ENCODE data around the gene YTHDF1.
A peak's percentile ranks its signal among the peaks of the same experiment; 100 is the strongest.
"Not testable (repeated sequence)": the region's sequence is repeated elsewhere in the genome, so short reads cannot be mapped to it uniquely, and the experiment has no call there.

Gene YTHDF1

DNA sequence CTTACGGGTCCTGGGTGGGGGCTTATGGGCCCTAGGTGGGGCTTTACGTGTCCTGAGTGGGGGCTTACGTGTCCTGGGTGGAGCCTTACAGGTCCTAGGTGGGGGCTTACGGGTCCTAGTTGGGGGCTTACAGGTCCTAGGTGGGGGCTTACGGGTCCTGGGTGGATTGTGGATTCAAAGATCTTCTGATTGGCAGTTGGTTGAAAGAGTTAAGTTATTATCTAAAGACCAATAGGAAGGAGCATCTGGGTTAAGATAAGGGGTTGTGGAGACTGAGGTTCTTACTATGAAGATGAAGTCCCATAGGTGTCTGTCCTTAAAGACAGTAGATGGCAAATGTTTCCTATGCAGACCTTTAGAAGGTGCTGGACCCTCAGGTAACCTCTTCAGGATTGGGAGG, 11.3 kb upstream of the YTHDF1 start:
- no peaks in the 10 kb centered on the region for H3K4me1 Mint-ChIP-seq
- CTCF ChIA-PET = no interaction called here
- peaks cover 70% of the 10 kb centered on the region for H3K27me3 Mint-ChIP-seq
- no peak for DNase-seq
- H3K27ac Mint-ChIP-seq = no peak overlapping the region
- no peaks in the 10 kb centered on the region for H3K9me3 Mint-ChIP-seq
- no peak overlapping the region for H3K4me3 Mint-ChIP-seq
- no peaks in the 10 kb centered on the region for H3K36me3 Mint-ChIP-seq

DNA sequence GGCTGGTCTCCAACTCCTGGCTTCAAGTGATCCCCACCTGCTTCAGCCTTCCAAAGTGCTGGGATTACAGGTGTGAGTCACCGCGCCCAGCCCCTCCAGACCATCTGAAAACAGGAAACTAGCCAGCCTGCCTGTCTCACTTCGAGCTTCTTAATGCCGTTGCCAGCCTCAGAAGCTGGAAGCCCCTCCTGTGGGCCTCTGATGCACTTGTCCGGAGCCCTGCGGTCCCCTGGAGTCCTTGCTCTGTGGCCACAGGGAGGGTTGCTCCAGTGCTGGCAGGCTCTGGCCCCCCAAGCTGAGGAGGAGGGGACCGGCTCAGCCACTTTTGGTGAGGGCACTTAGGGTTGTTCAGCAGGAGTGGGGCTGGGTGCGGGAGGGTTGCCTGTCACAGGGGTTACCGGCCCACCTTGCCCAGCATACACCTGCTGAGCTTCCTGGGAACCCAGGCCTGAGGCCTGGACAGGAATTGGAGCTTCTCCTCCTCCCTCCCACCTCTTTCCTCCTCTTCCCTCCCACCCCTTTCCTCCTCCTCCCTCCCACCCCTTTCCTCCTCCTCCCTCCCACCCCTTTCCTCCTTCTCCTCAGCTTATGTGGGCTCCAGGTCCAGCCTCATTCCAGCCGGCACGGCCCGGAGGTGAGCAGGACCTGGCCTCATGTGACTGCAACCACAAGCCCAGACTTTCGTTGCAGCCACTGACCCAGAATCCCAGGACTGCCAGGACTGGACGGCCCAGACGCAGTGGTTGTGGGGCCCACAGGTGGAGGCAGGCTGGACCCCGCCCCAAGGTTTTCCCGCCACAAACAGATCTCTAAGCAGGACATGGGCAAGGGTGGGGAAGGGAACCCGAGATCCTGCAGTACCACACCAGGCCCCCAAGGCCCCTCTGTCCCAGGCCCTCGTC, 10.4 kb upstream of the YTHDF1 start:
- Mint-ChIP-seq H3K4me1 (no peaks in the 10 kb centered on the region), H3K9me3 (no peaks in the 10 kb centered on the region), H3K4me3 (no peak overlapping the region), H3K27me3 (peaks cover 64% of the 10 kb centered on the region), H3K27ac (no peak overlapping the region), H3K36me3 (no peaks in the 10 kb centered on the region)
- CTCF ChIA-PET = interaction anchor here (0.7 to 1.1 kb wide), 5 partner anchors 9 to 155 kb away, joined by 3 read pairs; partner anchors contain the start of gene BIRC7
- no peak for DNase-seq

GRCh38 chr20:63225082-63225454, 9.1 kb upstream of the YTHDF1 start:
- CTCF ChIA-PET = interaction anchor here (1.4 to 3.6 kb wide), 3 partner anchors 10 to 51 kb away, joined by 3 to 42 read pairs (median 34); partner anchors contain the start of genes BIRC7 and YTHDF1
- H3K4me3 Mint-ChIP-seq = no peak overlapping the region

GRCh38 chr20:63224412-63225081, 8.6 kb upstream of the YTHDF1 start:
- Mint-ChIP-seq H3K4me1 (no peaks in the 10 kb centered on the region), H3K27me3 (peaks cover 64% of the 10 kb centered on the region), H3K36me3 (no peaks in the 10 kb centered on the region), H3K27ac (no peak overlapping the region), H3K9me3 (no peaks in the 10 kb centered on the region), H3K4me3 (no peak overlapping the region)
- no peak for DNase-seq
- CTCF ChIA-PET = interaction anchor here (1.1 to 3.6 kb wide), 8 partner anchors 11 to 252 kb away, joined by 3 to 42 read pairs (median 4); partner anchors contain the start of genes BIRC7 and YTHDF1

More at GRCh38 chr20:63225082-63225454, 9.1 kb upstream of the YTHDF1 start:
- DNase-seq = no peak
- Mint-ChIP-seq H3K27ac (no peak overlapping the region), H3K27me3 (peaks cover 64% of the 10 kb centered on the region), H3K9me3 (no peaks in the 10 kb centered on the region), H3K4me1 (no peaks in the 10 kb centered on the region), H3K36me3 (no peaks in the 10 kb centered on the region)

GRCh38 chr20:63223826-63224207, 7.9 kb upstream of the YTHDF1 start:
- Mint-ChIP-seq H3K27ac (peak overlapping the region; percentile 30), H3K36me3 (no peaks in the 10 kb centered on the region), H3K9me3 (no peaks in the 10 kb centered on the region), H3K27me3 (peaks cover 58% of the 10 kb centered on the region), H3K4me1 (no peaks in the 10 kb centered on the region), H3K4me3 (no peak overlapping the region)
- CTCF ChIA-PET = interaction anchor here (0.5 to 3.6 kb wide), 27 partner anchors 10 to 377 kb away, joined by 3 to 42 read pairs (median 4); partner anchors contain the start of genes BIRC7, NKAIN4 and YTHDF1
- no peak for DNase-seq

- Mint-ChIP-seq H3K27ac (peak overlapping the region; percentile 30), H3K27me3 (peaks cover 53% of the 10 kb centered on the region), H3K9me3 (no peaks in the 10 kb centered on the region), H3K36me3 (no peaks in the 10 kb centered on the region), H3K4me1 (no peaks in the 10 kb centered on the region), H3K4me3 (no peak overlapping the region)
- CTCF ChIA-PET = interaction anchor here (0.5 to 3.6 kb wide), 31 partner anchors 10 to 376 kb away, joined by 3 to 42 read pairs (median 4); partner anchors contain the start of genes BIRC7, NKAIN4 and YTHDF1
- DNase-seq = peak; percentile 65
These were observed 7.3 kb upstream of the YTHDF1 start for GRCh38 chr20:63223121-63223825.

DNA sequence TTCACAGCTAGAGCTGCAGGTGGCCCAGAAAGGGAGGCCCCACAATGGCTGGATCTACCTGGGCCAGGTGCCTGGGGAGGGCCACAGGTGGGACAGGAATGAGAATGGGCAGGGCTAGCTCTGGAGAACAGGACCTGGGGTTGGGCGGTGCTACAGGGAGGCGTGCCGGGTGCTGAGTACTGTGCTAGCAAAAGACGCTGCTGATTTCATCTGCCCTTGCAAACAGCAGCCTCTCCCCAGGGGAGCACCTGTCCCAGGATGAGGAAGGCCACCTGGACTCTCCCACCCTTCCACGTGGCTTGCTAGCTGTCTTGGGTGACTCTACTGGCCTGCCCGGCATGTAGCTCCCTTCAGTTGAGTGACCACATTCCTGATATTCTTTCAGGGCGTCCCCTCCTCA, 6.6 kb upstream of the YTHDF1 start:
- H3K27me3 Mint-ChIP-seq = peaks cover 50% of the 10 kb centered on the region
- H3K27ac Mint-ChIP-seq = no peak overlapping the region
- H3K4me1 Mint-ChIP-seq = no peaks in the 10 kb centered on the region
- CTCF ChIA-PET = interaction anchor here (1.0 to 3.6 kb wide), 16 partner anchors 9 to 167 kb away, joined by 3 to 42 read pairs (median 6); partner anchors contain the start of genes BIRC7 and YTHDF1
- no peak overlapping the region for H3K4me3 Mint-ChIP-seq
- no peaks in the 10 kb centered on the region for H3K9me3 Mint-ChIP-seq
- H3K36me3 Mint-ChIP-seq = no peaks in the 10 kb centered on the region
- no peak for DNase-seq

GRCh38 chr20:63221400-63222053, 5.6 kb upstream of the YTHDF1 start:
- H3K27ac Mint-ChIP-seq, H3K9me3 Mint-ChIP-seq, H3K4me1 Mint-ChIP-seq, H3K4me3 Mint-ChIP-seq, H3K36me3 Mint-ChIP-seq, DNase-seq, CTCF ChIA-PET: not testable (repeated sequence)
- peaks cover 50% of the 10 kb centered on the region for H3K27me3 Mint-ChIP-seq

DNA sequence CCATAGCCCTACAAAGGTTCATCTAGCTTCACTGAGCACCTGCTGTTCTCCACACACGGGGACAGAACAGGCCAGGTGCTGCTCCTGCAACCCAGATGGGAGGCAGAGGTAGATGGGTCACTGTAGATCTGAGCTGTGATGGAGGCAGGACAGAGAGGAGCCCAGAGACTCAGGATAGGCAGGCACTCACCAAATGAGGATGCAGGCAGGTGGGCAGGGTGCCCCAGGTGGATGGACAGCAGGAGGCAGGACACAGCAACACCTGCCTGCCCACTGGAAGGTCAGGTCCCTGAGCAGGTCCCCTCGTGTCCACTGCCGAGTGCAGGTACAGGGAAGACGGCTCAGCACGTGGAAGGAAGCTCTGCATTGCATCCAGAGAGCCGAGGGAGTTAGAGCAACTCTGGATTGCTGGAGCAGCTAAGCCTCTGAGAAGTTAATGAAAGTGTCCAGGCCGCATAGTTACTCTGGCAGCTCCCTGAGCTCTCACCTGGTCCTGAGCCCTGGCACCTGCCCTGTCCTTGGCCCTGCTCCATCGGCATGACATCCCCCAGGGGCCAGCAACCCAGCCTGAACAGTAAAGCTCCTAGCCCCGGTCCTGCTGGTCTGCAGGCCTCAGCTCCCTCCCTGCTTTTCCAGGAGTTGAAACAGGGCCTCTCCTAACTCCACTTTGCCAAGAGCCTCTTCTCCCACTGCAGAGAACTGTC, 4.9 kb upstream of the YTHDF1 start:
- no peak for DNase-seq
- Mint-ChIP-seq H3K4me3 (no peak overlapping the region), H3K36me3 (no peaks in the 10 kb centered on the region), H3K4me1 (peaks cover 7% of the 10 kb centered on the region), H3K27me3 (peaks cover 50% of the 10 kb centered on the region), H3K27ac (no peak overlapping the region), H3K9me3 (no peaks in the 10 kb centered on the region)
- CTCF ChIA-PET = no interaction called here

DNA sequence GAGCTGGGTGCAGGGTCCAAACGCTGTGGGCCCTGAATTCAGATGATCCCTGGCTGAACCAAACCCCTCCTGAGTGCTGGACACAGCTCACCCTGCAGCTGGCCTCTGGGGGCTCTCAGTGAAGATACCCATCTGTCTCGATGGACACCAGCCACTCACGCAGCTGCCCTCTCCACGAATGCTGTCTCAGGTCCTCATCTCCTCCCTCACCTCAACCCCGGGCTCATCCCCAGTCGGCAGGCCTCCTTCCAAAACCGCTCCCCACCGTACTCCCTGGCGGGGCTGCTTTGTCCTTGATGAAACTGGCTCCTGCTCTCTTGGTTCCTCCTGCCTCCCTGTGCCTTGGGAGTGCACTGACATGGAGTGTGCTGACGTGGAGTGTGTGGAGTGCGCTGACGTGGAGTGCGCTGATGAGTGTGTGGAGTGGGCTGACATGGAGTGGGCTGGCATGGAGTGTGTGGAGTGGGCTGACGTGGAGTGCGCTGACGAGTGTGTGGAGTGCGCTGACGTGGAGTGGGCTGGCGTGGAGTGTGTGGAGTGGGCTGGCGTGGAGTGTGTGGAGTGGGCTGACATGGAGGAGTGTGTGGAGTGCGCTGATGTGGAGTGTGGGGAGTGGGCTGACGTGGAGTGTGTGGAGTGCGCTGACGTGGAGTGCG, 4.1 kb upstream of the YTHDF1 start:
- CTCF ChIA-PET = no interaction called here
- peaks cover 5% of the 10 kb centered on the region for H3K36me3 Mint-ChIP-seq
- no peak overlapping the region for H3K4me3 Mint-ChIP-seq
- no peak for DNase-seq
- peaks cover 11% of the 10 kb centered on the region for H3K4me1 Mint-ChIP-seq
- H3K27me3 Mint-ChIP-seq = peaks cover 47% of the 10 kb centered on the region
- H3K9me3 Mint-ChIP-seq = no peaks in the 10 kb centered on the region
- no peak overlapping the region for H3K27ac Mint-ChIP-seq

DNA sequence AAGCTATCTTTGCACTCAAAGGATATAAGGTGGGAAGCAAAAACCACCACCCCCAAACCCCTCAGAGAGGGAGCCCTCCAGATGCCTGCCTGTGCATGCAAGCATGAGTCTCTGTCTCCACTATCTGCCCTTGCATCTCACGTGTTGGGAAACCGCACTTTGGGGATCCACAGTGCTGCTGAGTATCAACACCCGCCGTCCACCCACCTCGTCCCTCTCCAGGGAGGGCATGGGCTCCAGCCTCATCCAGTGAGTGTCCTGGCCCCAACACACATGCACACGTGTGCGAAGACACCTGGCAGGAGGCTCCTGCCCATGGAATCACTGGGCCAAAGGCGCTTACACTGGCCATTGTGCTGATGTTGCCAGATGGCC, 3.5 kb upstream of the YTHDF1 start:
- peaks cover 17% of the 10 kb centered on the region for H3K4me1 Mint-ChIP-seq

GRCh38 chr20:63218701-63219446, 2.9 kb upstream of the YTHDF1 start:
- Mint-ChIP-seq H3K36me3 (peaks cover 16% of the 10 kb centered on the region), H3K4me1 (peaks cover 22% of the 10 kb centered on the region), H3K9me3 (no peaks in the 10 kb centered on the region), H3K4me3 (no peak overlapping the region), H3K27ac (no peak overlapping the region), H3K27me3 (peaks cover 44% of the 10 kb centered on the region)
- CTCF ChIA-PET = no interaction called here
- DNase-seq = no peak

More for the DNA sequence above, 3.5 kb upstream of the YTHDF1 start:
- H3K36me3 Mint-ChIP-seq = peaks cover 10% of the 10 kb centered on the region
- H3K27me3 Mint-ChIP-seq = peaks cover 44% of the 10 kb centered on the region
- H3K27ac Mint-ChIP-seq = no peak overlapping the region
- no peak overlapping the region for H3K4me3 Mint-ChIP-seq
- H3K9me3 Mint-ChIP-seq = no peaks in the 10 kb centered on the region
- no peak for DNase-seq
- CTCF ChIA-PET = no interaction called here
